Panc1 (cell line): ENCODE data around the gene PAAF1. TPM values are rescaled to one million over a fixed set of nuclear protein-coding genes. Genes with fewer than 3 reads are reported as not detected.

ENCODE experiments used
- ATAC-seq: fragments of 200-7000 bp; cut with Tn5 transposase; 2 replicates; pipeline ENCODE4 v1.9.1; 2020; ENCODE audit warnings: mild to moderate bottlenecking, moderate library complexity
- BruUV-seq: library from RNA; stranded (reverse); fragments of 400-500 nt; replicated peaks from 2 replicates; lab custom pipeline; 2021; lab: Mats Ljungman, UMichigan
- CTCF ChIA-PET: fragments of 300-600 bp; sonication (Branson Sonifier 250); formaldehyde crosslinking; loops from one replicate; lab custom pipeline; 2022; ENCODE audit warnings: antibody characterized with exemption; lab: Charles Lee
- POLR2A ChIA-PET: fragments of 300-600 bp; sonication (Branson Sonifier 250); formaldehyde crosslinking; loops from one replicate; lab custom pipeline; 2022; ENCODE audit warnings: antibody characterized with exemption; lab: Charles Lee
- DNase-seq: peaks from one replicate; pipeline ENCODE4 v3.0.0-alpha.2; 2010; ENCODE audit warnings: low read depth, low spot score
- H3K27ac ChIP-seq: 2 replicates; pipeline ENCODE4 v1.5.1; 2011; ENCODE audit warnings: mild to moderate bottlenecking, low read length, inconsistent platforms
- H3K27me3 ChIP-seq: fragments of 200-500 bp; sonication (Bioruptor generic); 2 replicates; pipeline ENCODE4 v1.6.0; 2014; ENCODE audit warnings: low read length, inconsistent platforms; ENCODE audit not compliant: control insufficient read depth, insufficient read depth
- H3K36me3 ChIP-seq: fragments of 200-500 bp; sonication (Bioruptor generic); 2 replicates; pipeline ENCODE4 v1.5.1; 2014; ENCODE audit warnings: inconsistent platforms, mild to moderate bottlenecking, low read length, moderate library complexity; ENCODE audit not compliant: control insufficient read depth, insufficient read depth
- H3K4me1 ChIP-seq: 2 replicates; pipeline ENCODE4 v1.5.1; 2011; ENCODE audit warnings: inconsistent platforms, mild to moderate bottlenecking, low read length, moderate library complexity; ENCODE audit not compliant: control insufficient read depth, insufficient read depth
- H3K4me3 ChIP-seq, 2 experiments: 2 replicates each; pipeline ENCODE4 v1.5.1; 2011 to 2012; ENCODE audit warnings: low read depth in 2 of 2, low read length in 2 of 2, mild to moderate bottlenecking in 2 of 2, inconsistent platforms in 1 of 2, moderate library complexity in 1 of 2
- H3K9me3 ChIP-seq: fragments of 200-500 bp; sonication (Bioruptor generic); 2 replicates; pipeline ENCODE4 v1.5.1; 2014; ENCODE audit warnings: low read depth, mild to moderate bottlenecking, inconsistent platforms, low read length, moderate library complexity; ENCODE audit not compliant: control insufficient read depth, insufficient read depth
- CTCF ChIP-seq: fragments of 450-650 bp; IDR thresholded peaks from 2 replicates; pipeline ENCODE4 v1.5.1; 2017; ENCODE audit warnings: mild to moderate bottlenecking
- POLR2AphosphoS5 ChIP-seq: IDR thresholded peaks from 2 replicates; pipeline ENCODE4 v1.6.1; 2012; ENCODE audit warnings: mild to moderate bottlenecking, low read depth, low read length, moderate library complexity
- REST ChIP-seq, 2 experiments: IDR thresholded peaks; 2 replicates each; pipeline ENCODE4 v1.6.1; 2011 to 2012; ENCODE audit warnings: low read depth in 2 of 2, control low read depth in 1 of 2, low read length in 1 of 2, mild to moderate bottlenecking in 1 of 2, moderate library complexity in 1 of 2; ENCODE audit not compliant: insufficient read depth in 1 of 2
- SIN3A ChIP-seq: IDR thresholded peaks from 2 replicates; pipeline ENCODE4 v1.6.1; 2012; ENCODE audit warnings: low read depth, mild to moderate bottlenecking, low read length, moderate library complexity, borderline replicate concordance; ENCODE audit not compliant: insufficient read depth
- TCF7L2 ChIP-seq: IDR thresholded peaks from 2 replicates; pipeline ENCODE4 v1.6.1; 2011; ENCODE audit warnings: mild to moderate bottlenecking, low read depth, low read length, inconsistent platforms
- in situ Hi-C: cut with HindIII; loops from 2 replicates; pipeline ENCODE4 v1.10.0; 2016; ENCODE audit warnings: low sequenced_read_pairs, low pct_unique_long_range_greater_than_20kb
- intact Hi-C: fragments of 100-400 bp; cut with micrococcal nuclease; formaldehyde crosslinking; loops from one replicate; pipeline ENCODE4 v1.10.0; 2022; ENCODE audit not compliant: unreplicated experiment
- total RNA-seq: library from RNA; stranded (reverse); gene quantifications from one replicate; pipeline ENCODE4 v1.2.1, GENCODE V29; 2021; ENCODE audit not compliant: unreplicated experiment

The PAAF1 gene
- total RNA-seq, 1 experiment from 2014 or later, result 22.1 TPM

GRCh38 chr11:73950869-73951710 is 74.3 kb downstream of the PAAF1 start, which contains the start of gene DNAJB13:
Gene DNAJB13, plus strand, starts transcription at chr11:73951026. Its CDS starts 44 bp downstream, at chr11:73951070.
- no peak for DNase-seq
- no TSS peak for BruUV-seq
- intact Hi-C loops, result no loop called here
- no peaks in the 10 kb centered on the region for H3K4me1 ChIP-seq
- peak; percentile 96 for ATAC-seq
- in situ Hi-C loops, result no loop called here
- CTCF ChIA-PET, result no interaction called here
- no peak for TF ChIP-seq REST (IDR thresholded peaks at IDR 0.05; ENCODE audit: insufficient read depth in 1 of 2, low read depth in 2 of 2, low read length in 1 of 2)
- no peak for TF ChIP-seq POLR2AphosphoS5
- no peak for TF ChIP-seq CTCF
- TF ChIP-seq SIN3A, result no peak
- no peak for TF ChIP-seq TCF7L2
- no peaks in the 10 kb centered on the region for H3K9me3 ChIP-seq
- POLR2A ChIA-PET, result interaction anchor here (0.5 kb wide), 1 partner anchor 332 kb away, joined by 4 read pairs; no protein-coding TSS in a partner anchor
- no peaks in the 10 kb centered on the region for H3K36me3 ChIP-seq
- H3K27ac ChIP-seq, result no peak within 1 kb of the TSS
- H3K4me3 ChIP-seq, result no peak within 1 kb of the TSS
- no peaks in the 10 kb centered on the region for H3K27me3 ChIP-seq

GRCh38 chr11:73951797-73952196 is 75.0 kb downstream of the PAAF1 start:
- in situ Hi-C loops, result no loop called here
- no peak for DNase-seq
- intact Hi-C loops, result no loop called here
- Histone ChIP-seq H3K4me3 (no peak overlapping the region), H3K4me1 (no peaks in the 10 kb centered on the region), H3K9me3 (no peaks in the 10 kb centered on the region), H3K27me3 (no peaks in the 10 kb centered on the region), H3K27ac (no peak overlapping the region), H3K36me3 (no peaks in the 10 kb centered on the region)
- no peak for TF ChIP-seq POLR2AphosphoS5
- no peak for TF ChIP-seq REST (IDR thresholded peaks at IDR 0.05; ENCODE audit: insufficient read depth in 1 of 2, low read depth in 2 of 2, low read length in 1 of 2)
- TF ChIP-seq TCF7L2, result no peak
- TF ChIP-seq SIN3A, result no peak
- TF ChIP-seq CTCF, result no peak
- ChIA-PET POLR2A (no interaction called here), CTCF (no interaction called here)
- BruUV-seq, result no TSS peak
- no peak for ATAC-seq
